H9 (cell line): ENCODE data around the gene VWA8. TPM values are rescaled to one million over a fixed set of nuclear protein-coding genes. Genes with fewer than 3 reads are reported as not detected.

Experiments
- DNase-seq: peaks from one replicate; pipeline ENCODE4 v3.0.0-alpha.2; 2017
- H2AFZ ChIP-seq: one replicate; pipeline ENCODE4 v1.6.1; 2013; ENCODE audit warnings: mild to moderate bottlenecking, low read length, control low read depth, moderate library complexity
- H2AK5ac ChIP-seq: 2 replicates; pipeline ENCODE4 v1.6.1; 2013; ENCODE audit warnings: low read length, control low read depth, mixed read lengths; ENCODE audit not compliant: insufficient read length
- H2BK120ac ChIP-seq: one replicate; pipeline ENCODE4 v1.6.1; 2013; ENCODE audit warnings: low read depth, mild to moderate bottlenecking, low read length, control low read depth, inconsistent platforms; ENCODE audit not compliant: poor library complexity, severe bottlenecking
- H2BK12ac ChIP-seq: 2 replicates; pipeline ENCODE4 v1.6.1; 2013; ENCODE audit warnings: low read length, control low read depth, mixed read lengths, low read depth; ENCODE audit not compliant: insufficient read length
- H2BK15ac ChIP-seq: 2 replicates; pipeline ENCODE4 v1.6.1; 2013; ENCODE audit warnings: low read depth, low read length, control low read depth
- H2BK20ac ChIP-seq: one replicate; pipeline ENCODE4 v1.6.1; 2013; ENCODE audit warnings: low read depth, mild to moderate bottlenecking, low read length, control low read depth, inconsistent platforms; ENCODE audit not compliant: poor library complexity, severe bottlenecking
- H2BK5ac ChIP-seq: 2 replicates; pipeline ENCODE4 v1.6.1; 2013; ENCODE audit warnings: low read length, control low read depth, mixed read lengths; ENCODE audit not compliant: insufficient read length
- H3K14ac ChIP-seq: 2 replicates; pipeline ENCODE4 v1.6.1; 2013; ENCODE audit warnings: low read length, control low read depth; ENCODE audit not compliant: insufficient read depth
- H3K18ac ChIP-seq: 2 replicates; pipeline ENCODE4 v1.6.1; 2013; ENCODE audit warnings: low read depth, mild to moderate bottlenecking, mixed read lengths, low read length, control low read depth; ENCODE audit not compliant: insufficient read length
- H3K23ac ChIP-seq: 2 replicates; pipeline ENCODE4 v1.6.1; 2013; ENCODE audit warnings: low read length, control low read depth, mixed read lengths, low read depth; ENCODE audit not compliant: insufficient read length
- H3K23me2 ChIP-seq: 2 replicates; pipeline ENCODE4 v1.6.1; 2013; ENCODE audit warnings: low read depth, mild to moderate bottlenecking, mixed read lengths, low read length, control low read depth; ENCODE audit not compliant: insufficient read length, poor library complexity, severe bottlenecking
- H3K27ac ChIP-seq: 2 replicates; pipeline ENCODE4 v1.5.1; 2013; ENCODE audit warnings: low read length, control low read depth, mixed read lengths, low read depth; ENCODE audit not compliant: insufficient read length
- H3K27me3 ChIP-seq: 2 replicates; pipeline ENCODE4 v1.6.1; 2013; ENCODE audit warnings: low read length, control low read depth, inconsistent platforms; ENCODE audit not compliant: insufficient read depth
- H3K4ac ChIP-seq: 2 replicates; pipeline ENCODE4 v1.6.1; 2013; ENCODE audit warnings: low read depth, mild to moderate bottlenecking, control low read depth, inconsistent platforms, low read length, moderate library complexity
- H3K4me1 ChIP-seq: 2 replicates; pipeline ENCODE4 v1.6.1; 2013; ENCODE audit warnings: low read length, control low read depth, inconsistent platforms; ENCODE audit not compliant: insufficient read depth
- H3K4me2 ChIP-seq: 2 replicates; pipeline ENCODE4 v1.6.1; 2013; ENCODE audit warnings: low read length, control low read depth, mixed read lengths; ENCODE audit not compliant: insufficient read length, insufficient read depth
- H3K56ac ChIP-seq: 2 replicates; pipeline ENCODE4 v1.6.1; 2013; ENCODE audit warnings: low read depth, mild to moderate bottlenecking, mixed read lengths, low read length, control low read depth; ENCODE audit not compliant: insufficient read length
- H3K79me1 ChIP-seq: 2 replicates; pipeline ENCODE4 v1.6.1; 2013; ENCODE audit warnings: low read depth, mild to moderate bottlenecking, moderate library complexity, low read length, control low read depth, inconsistent platforms; ENCODE audit not compliant: insufficient read depth, poor library complexity, severe bottlenecking
- H3K79me2 ChIP-seq: 2 replicates; pipeline ENCODE4 v1.6.1; 2013; ENCODE audit warnings: low read length, control low read depth, inconsistent platforms; ENCODE audit not compliant: insufficient read depth
- H3K9ac ChIP-seq: 2 replicates; pipeline ENCODE4 v1.6.1; 2013; ENCODE audit warnings: low read length, control low read depth, mixed read lengths; ENCODE audit not compliant: insufficient read length; ENCODE audit errors: extremely low read depth
- H3K9me3 ChIP-seq: one replicate; pipeline ENCODE4 v1.6.1; 2013; ENCODE audit warnings: low read depth, low read length, inconsistent platforms; ENCODE audit not compliant: control insufficient read depth
- H3T11ph ChIP-seq: one replicate; pipeline ENCODE4 v1.6.1; 2013; ENCODE audit warnings: mild to moderate bottlenecking, low read length, control low read depth, inconsistent platforms
- H4K20me1 ChIP-seq: one replicate; pipeline ENCODE4 v1.6.1; 2013; ENCODE audit not compliant: control insufficient read depth, insufficient read length, insufficient read depth
- H4K5ac ChIP-seq: 2 replicates; pipeline ENCODE4 v1.6.1; 2013; ENCODE audit warnings: low read depth, mild to moderate bottlenecking, mixed read lengths, low read length, control low read depth; ENCODE audit not compliant: insufficient read length
- H4K8ac ChIP-seq: replicated peaks from 2 replicates; pipeline ENCODE4 v1.6.1; 2013; ENCODE audit warnings: low read length, control low read depth, mixed read lengths, low read depth; ENCODE audit not compliant: insufficient read length
- H4K91ac ChIP-seq: 2 replicates; pipeline ENCODE4 v1.6.1; 2013; ENCODE audit warnings: low read depth, mild to moderate bottlenecking, moderate library complexity, mixed read lengths, low read length, control low read depth; ENCODE audit not compliant: insufficient read length
- H3K27ac Mint-ChIP-seq, 3 experiments: 2 replicates in 2 of 3; 3 replicates in 1 of 3; pipeline ENCODE4 v1.8.0; 2020 to 2021; ENCODE audit warnings: mixed read lengths in 3 of 3, mild to moderate bottlenecking in 1 of 3, moderate library complexity in 1 of 3
- H3K27me3 Mint-ChIP-seq: 2 replicates; pipeline ENCODE4 v1.8.0; 2021; ENCODE audit warnings: low read depth, mild to moderate bottlenecking, moderate library complexity, mixed read lengths
- H3K36me3 Mint-ChIP-seq, 3 experiments: 2 replicates in 2 of 3; 3 replicates in 1 of 3; pipeline ENCODE4 v1.8.0; 2020 to 2021; ENCODE audit warnings: low read depth in 3 of 3, mixed read lengths in 3 of 3; ENCODE audit not compliant: insufficient read depth in 1 of 3
- H3K4me1 Mint-ChIP-seq, 2 experiments: 2 replicates each; pipeline ENCODE4 v1.8.0; 2020; ENCODE audit warnings: mixed read lengths in 2 of 2
- H3K4me3 Mint-ChIP-seq, 2 experiments: 2 replicates in 1 of 2; 3 replicates in 1 of 2; pipeline ENCODE4 v1.8.0; 2020 to 2021; ENCODE audit warnings: mild to moderate bottlenecking in 2 of 2, mixed read lengths in 2 of 2, moderate library complexity in 1 of 2
- H3K9me3 Mint-ChIP-seq, 2 experiments: 2 replicates in 1 of 2; 3 replicates in 1 of 2; pipeline ENCODE4 v1.8.0; 2020; ENCODE audit warnings: mild to moderate bottlenecking in 2 of 2, mixed read lengths in 2 of 2, moderate library complexity in 1 of 2
- CTCF ChIP-seq: fragments of 200-600 bp; sonication (generic); conservative IDR thresholded peaks from 3 replicates; pipeline ENCODE4 v1.8.0; 2021; ENCODE audit warnings: antibody characterized with exemption, mild to moderate bottlenecking
- WGBS: extraction: QIAGEN DNeasy Blood & Tissue Kit; methylation state at CpG from one replicate; pipeline ENCODE4 v1.1.7; 2013; ENCODE audit warnings: missing lambda C conversion rate, low lambda C conversion rate, mixed read lengths; ENCODE audit not compliant: insufficient read length; ENCODE audit errors: extremely low coverage; 5-methylcytosine and 5-hydroxymethylcytosine counted together
- total RNA-seq: library from RNA; stranded (reverse); gene quantifications from 2 replicates; pipeline ENCODE4 v1.2.1, GENCODE V29; 2021

The VWA8 gene
- total RNA-seq, 1 experiment from 2014 or later: 17.4 TPM

- H2AK5ac ChIP-seq: no peak overlapping the region
- no peak overlapping the region for H4K91ac ChIP-seq
- H4K8ac ChIP-seq: no peak overlapping the region
- H2BK20ac ChIP-seq: no peak overlapping the region
- H3K27ac Mint-ChIP-seq: no peak overlapping the region; a peak in 1 of 7 replicates
- H3K4me2 ChIP-seq: no peak overlapping the region
- H2BK120ac ChIP-seq: no peak overlapping the region
- H3K36me3 Mint-ChIP-seq: no peaks in the 10 kb centered on the region; a peak in 1 of 7 replicates
- H3K23me2 ChIP-seq: no peaks in the 10 kb centered on the region
- H3K27ac ChIP-seq: no peak overlapping the region
- no peaks in the 10 kb centered on the region for H3K9me3 Mint-ChIP-seq
- no peak overlapping the region for H3K56ac ChIP-seq
- no peaks in the 10 kb centered on the region for H4K20me1 ChIP-seq
- no peaks in the 10 kb centered on the region for H3K79me2 ChIP-seq
- H3K4me1 Mint-ChIP-seq: peaks cover 3 to 7% of the 10 kb centered on the region in 2 experiments; a peak in 3 of 4 replicates
- H3K9ac ChIP-seq: no peak overlapping the region
- no peaks in the 10 kb centered on the region for H3K27me3 ChIP-seq
- H3K79me1 ChIP-seq: no peaks in the 10 kb centered on the region
- H3K23ac ChIP-seq: no peak overlapping the region
- no peak overlapping the region for H2BK12ac ChIP-seq
- no peak overlapping the region for H3T11ph ChIP-seq
- H3K27me3 Mint-ChIP-seq: peaks cover 4% of the 10 kb centered on the region
- H4K5ac ChIP-seq: no peak overlapping the region
- no peak for TF ChIP-seq CTCF
- H2AFZ ChIP-seq: no peak overlapping the region
- no peak overlapping the region for H3K4me3 Mint-ChIP-seq
- no CpG with 5 or more reads among the region's 10 CpGs for WGBS
- no peak overlapping the region for H2BK15ac ChIP-seq
- H3K4me1 ChIP-seq: no peaks in the 10 kb centered on the region
- H3K4ac ChIP-seq: no peak overlapping the region
- DNase-seq: no peak
- H3K18ac ChIP-seq: no peak overlapping the region
- no peaks in the 10 kb centered on the region for H3K9me3 ChIP-seq
- H3K14ac ChIP-seq: no peak overlapping the region
- no peak overlapping the region for H2BK5ac ChIP-seq
Measured at GRCh38 chr13:41549491-41549890, 411.4 kb downstream of the VWA8 start.
